Fibroblast of peridontal ligament (primary cell): Measurements from ENCODE around the gene EPB41L1.

ENCODE experiments used
- DNase-seq: peaks from one replicate; pipeline ENCODE4 v3.0.0-alpha.2; 2010; ENCODE audit errors: extremely low read depth

EPB41L1 gene

DNA sequence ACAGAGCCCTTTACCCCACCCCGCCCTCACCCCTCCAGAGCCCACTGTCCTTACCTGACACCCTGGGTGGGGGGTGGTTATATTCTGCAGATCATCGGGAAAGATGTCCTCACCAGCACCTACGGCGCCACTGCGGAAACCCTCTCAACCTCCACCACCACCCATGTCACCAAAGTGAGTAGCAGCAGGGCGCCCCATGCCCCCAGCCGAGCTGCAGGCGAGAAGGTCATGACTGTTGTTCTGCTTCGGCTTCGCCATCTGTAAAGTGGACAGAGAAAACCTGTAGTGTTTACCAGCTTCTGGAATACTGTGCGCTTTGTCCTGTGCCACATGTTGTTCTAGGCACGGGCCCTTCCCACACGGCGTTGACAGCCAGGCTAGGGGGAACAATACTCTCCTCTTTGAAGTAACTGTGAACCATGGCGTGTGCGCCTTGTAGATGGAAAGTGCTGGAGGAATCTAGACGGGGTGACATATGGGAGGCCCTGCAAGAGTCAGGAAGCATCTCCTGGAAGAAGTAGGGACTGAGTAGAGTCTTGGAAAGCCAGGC, 65.2 kb downstream of the EPB41L1 start:
- no peak for DNase-seq

- DNase-seq, result no peak
These were observed 71.1 kb downstream of the EPB41L1 start for GRCh38 chr20:36225666-36226065.

- no peak for DNase-seq
These were observed 74.2 kb downstream of the EPB41L1 start for GRCh38 chr20:36228770-36229169.

DNA sequence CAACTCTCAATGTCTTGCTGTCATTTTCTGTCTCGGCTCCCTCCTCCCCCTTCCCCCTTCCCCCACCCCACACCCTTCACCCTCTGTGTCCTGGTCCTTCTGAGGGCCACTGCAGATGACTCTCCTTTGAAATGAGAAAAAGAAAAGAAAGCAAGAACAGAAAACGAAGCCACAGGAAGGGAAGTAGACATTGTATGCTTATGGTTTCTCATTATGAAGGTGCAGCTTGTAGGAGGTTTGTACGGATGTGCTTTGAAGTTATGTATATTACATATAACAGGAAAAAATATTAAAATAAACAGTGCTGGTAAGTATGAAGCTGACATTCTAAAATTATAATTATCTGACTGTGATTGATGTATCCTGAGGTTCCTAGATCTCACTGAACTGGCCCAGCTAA, 75.5 kb downstream of the EPB41L1 start:
- no peak for DNase-seq

DNA sequence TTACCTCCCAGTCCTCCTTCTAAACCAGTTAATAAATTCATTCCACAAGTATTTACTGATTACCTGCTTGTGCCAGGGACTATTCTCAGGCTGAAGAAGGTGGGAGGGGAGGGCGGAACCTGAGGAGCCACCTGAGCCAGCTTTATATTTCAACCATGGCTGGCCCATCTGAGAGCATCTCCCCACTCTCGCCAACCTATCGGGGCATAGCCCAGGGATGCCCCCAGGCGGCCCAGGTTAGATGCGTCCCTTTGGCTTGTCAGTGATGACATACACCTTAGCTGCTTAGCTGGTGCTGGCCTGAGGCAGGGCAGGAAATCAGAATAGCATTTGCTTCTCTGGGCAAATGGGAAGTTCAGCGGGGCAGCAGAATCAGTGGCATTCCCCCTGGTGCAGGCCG, 76.8 kb downstream of the EPB41L1 start:
- no peak for DNase-seq

DNA sequence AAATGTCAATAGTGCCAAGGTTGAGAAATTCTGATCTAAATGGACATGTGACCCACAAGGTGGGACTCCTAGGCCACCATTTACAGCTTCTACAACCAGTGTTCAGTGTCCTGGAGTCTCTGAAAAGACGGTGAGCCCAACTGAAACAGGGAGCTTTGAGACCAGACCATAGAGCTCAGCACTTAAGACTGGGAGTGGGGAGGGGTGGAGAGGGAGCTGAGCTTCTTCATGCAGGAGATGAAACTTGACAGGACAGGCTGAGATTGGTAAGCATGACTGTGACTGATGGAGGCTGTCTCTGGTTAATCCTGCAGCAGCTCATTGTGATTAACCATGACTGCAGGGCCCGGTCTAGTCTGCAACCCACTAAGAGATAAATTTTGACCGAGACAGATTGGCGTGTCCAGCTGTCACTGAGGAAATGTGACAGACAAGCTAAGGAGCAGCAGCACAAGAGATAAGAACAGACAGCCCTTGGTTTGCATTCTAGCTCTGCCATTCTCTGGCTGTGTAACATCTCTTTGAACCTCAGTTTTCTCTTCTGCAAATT, 80.3 kb downstream of the EPB41L1 start:
- no peak for DNase-seq

DNA sequence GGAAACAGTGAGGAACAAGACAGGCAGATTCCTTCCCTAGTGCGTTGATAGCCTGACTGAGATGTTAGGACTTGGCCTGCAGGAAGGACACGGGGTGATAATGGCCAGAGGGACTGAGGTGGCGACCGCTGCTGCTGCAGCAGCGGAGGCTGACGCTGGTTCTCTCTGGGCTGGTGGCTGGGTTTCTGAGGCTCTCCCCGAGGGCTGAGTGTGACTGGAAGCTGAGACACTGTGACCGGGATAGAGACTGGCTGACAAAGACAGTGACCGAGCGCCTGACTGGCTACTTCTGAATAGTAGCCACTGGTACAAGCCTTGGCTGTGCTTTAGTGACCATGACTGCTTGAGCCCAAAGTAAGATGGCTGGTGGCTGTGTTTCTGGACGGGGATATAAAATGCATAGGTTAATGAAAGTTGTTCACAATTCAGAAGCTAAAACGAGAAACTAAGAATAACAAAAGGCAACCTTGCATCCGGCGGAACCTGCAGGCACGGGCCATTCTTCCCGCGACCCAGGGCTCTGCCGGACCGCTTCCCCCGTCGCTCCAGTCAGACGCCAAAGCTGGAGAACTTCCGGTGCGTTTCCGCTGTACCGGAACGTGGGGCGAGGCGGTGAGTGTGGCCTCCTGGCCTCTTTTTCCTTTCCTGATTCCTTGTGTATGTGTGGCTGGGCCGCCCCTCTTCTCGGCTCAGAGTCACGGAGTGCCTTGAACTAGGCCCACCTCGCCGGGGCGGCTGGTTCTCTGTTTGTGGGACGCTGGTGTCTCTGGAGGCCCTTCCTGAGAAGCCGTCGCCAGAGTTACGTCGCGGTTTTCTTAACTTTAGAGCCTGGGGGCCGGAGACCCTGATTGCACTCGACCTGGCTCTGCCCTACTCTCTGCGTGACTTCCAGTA, 81.6 kb downstream of the EPB41L1 start, which contains the start of gene AAR2:
TSS of gene AAR2 (plus strand) at position 587 of the 894 bp plus-strand sequence. CDS start 3,391 bp downstream, outside the sequence.
- DNase-seq, result peak; percentile 76

DNA sequence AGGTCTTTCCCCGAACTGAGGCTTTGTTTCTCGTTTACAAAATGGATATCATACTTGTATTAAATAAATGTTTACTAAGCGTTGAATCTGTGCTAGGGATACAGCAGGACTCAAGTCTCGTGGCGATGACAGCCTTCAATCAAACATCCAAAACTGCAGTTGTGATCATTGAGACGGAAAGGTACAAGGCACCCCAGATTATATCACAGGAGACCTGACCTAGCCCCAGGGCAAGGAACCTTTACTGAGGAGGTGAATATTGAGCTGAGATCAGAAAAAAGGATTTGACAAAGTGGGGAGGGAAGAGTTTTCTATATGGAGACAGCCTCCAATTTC, 82.2 kb downstream of the EPB41L1 start:
- DNase-seq, result no peak

DNA sequence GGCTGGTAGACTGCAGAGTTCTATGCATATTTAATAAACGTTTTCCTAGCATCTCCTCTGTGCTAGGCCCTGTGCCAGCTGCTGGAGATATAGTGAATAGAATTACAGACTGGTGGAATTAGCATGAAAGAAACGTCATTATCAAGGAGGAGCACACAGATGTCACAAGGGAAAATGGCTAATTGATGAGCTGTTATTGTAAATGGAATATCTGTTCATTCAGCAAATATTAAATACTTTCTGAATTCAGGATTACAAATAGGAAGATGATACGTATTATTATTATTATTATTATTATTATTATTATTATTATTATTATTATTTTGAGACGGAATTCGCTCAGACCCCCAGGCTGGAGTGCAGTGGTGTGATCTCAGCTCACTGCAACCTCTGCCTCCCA, 82.9 kb downstream of the EPB41L1 start:
- DNase-seq, result no peak

DNA sequence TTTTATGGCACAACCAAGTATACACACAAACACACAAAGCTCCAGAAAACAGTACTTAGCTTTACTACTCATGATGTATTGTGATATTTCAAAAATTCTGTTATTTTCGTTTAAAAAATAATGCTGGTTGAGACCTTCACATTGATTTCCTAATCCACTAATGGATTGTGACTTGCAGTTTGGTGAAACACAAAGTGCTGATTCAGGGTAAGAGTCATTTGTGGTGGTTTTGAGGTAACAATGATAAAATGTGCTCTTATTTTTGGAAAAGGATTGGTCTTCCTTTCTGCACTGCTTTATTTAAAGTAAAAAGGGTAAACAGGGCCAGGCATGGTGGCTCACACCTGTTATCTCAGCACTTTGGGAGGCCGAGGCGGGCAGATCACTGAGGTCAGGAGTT, 83.6 kb downstream of the EPB41L1 start:
- no peak for DNase-seq

DNA sequence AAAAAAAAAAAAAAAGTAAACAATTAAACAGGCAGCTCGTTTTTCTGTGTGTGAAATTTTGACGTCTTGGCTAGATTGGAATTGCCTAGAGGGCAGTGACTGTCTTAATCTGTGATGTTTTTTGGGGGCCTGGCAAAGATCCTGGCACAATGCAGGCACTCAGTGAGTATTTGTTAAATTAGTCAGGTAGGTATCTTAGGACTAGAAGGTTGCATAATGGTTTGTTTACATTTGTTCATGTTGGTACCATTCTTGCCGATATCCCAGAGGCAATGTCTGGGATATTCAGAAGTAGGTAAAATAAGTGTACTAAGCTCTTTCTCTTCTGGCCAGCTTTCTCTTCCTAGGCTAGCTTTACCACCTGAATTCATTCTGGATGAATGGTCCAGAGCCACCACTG, 84.2 kb downstream of the EPB41L1 start:
- DNase-seq, result no peak

GRCh38 chr20:36240076-36240475, 85.5 kb downstream of the EPB41L1 start:
- DNase-seq, result no peak

GRCh38 chr20:36241678-36242077, 87.1 kb downstream of the EPB41L1 start:
- no peak for DNase-seq

GRCh38 chr20:36243726-36244125, 89.2 kb downstream of the EPB41L1 start:
- DNase-seq, result no peak

GRCh38 chr20:36246401-36246800, 91.9 kb downstream of the EPB41L1 start:
- DNase-seq, result no peak

DNA sequence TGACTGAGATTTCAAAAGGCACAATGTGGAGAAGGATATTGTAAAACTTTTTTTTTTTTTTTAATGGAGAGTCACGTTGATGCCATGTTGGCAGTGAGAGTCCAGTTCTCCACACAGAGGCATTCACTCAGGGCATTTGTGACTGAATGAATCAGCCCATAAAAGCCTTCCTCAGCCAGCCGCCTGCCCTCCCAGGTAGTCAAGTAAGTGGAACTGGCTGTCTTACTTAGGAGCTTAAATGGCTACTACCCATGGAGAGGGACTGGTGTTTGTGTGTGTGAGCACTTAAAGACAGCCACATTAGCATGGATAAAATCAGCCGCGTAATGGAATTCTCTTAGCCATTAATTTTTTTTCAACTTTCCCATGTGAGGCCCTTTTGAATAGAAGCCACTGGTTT, 94.3 kb downstream of the EPB41L1 start:
- DNase-seq, result no peak

DNA sequence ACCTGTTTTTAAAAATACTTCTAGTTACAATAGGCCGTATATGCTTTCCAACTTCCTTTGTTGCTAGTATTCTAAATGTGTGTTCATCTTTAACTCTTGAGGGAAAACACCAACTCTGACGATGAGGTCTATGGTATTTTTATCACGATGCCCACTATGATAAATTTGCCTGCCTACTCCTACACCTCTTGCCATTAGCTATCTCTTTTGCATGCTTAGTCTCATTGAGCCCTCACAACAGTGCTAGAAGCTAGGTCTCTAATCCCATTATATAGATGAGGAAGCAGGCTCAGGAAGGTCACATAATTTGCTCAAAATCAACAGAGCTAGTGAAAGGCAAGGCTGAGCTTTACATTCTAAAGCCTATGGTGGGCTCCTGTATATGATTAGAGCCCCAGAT, 94.9 kb downstream of the EPB41L1 start:
- DNase-seq, result no peak

GRCh38 chr20:36251426-36251825, 96.9 kb downstream of the EPB41L1 start:
- DNase-seq, result no peak

GRCh38 chr20:36252511-36252910, 98.0 kb downstream of the EPB41L1 start:
- no peak for DNase-seq

DNA sequence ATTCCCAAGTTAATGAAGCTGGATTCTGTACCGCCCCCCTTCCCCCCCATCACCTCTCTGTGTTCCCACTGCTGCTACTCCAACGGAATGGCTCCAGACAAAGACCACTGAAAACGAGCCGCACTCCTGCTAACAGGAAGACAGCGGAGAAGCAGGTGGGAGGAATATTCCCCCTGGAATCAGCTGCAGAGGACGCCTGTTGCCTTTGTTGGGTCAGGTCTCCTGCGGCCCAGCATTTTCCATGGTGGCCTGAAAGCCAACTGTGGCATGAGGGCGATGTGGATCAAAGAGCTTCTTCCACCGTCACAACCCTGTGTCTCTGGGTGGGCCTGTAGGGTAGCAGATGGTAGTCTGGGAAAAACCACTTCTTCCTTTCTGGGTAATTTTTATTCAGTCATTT, 98.5 kb downstream of the EPB41L1 start:
- DNase-seq, result no peak

DNA sequence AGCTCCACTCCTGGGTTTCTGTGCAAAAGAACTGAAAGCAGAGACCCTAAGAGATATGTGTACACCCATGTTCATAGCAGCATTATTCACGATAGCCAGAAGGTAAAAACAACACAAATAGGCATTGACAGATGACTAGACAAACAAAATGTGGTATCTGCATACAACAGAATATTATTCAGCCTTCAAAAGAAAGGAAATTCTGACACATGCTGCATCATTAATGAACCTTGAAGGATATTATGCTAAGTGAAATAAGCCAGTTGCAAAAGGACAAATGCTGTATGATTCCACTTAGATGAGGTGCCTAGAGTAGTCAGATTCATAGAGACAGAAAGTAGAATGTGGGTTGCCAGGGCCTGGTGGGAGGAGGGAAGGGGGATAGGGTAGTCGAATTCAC, 99.5 kb downstream of the EPB41L1 start:
- no peak for DNase-seq

- DNase-seq, result no peak
These were observed 100.9 kb downstream of the EPB41L1 start for GRCh38 chr20:36255445-36255844.
